GM12874 (cell line): ENCODE results near the gene IFITM10.

Experiments
- TF ChIP-seq, protein P1 (sequence below): IDR thresholded peaks from 2 replicates; pipeline ENCODE4 v1.5.1; 2011; ENCODE audit warnings: low read depth, mild to moderate bottlenecking, control low read depth, low read length, moderate library complexity; ENCODE audit not compliant: insufficient read depth

Gene IFITM10

DNA sequence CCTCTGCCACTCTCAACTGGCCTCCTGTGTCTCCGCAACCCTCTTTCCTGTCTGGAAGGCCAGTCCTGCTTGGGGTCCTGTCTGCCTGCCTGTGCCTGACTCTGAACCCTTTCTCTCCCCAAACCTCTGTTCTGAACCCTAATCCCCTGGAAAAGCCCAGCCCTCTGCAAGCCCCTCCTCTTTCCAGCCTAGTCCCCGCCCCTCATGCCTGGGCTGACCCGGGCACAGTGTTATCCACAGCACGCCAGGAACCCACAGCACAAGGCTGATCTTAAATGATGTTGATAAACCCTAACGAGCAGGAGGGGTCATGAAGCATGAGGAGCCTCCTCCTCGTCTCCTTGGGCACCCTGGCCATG, at the start of gene IFITM10:
TSS of gene IFITM10 (minus strand) at position 115 of the 359 bp plus-strand sequence. CDS start 153 bp downstream, outside the sequence.
- TF ChIP-seq, protein P1, sequence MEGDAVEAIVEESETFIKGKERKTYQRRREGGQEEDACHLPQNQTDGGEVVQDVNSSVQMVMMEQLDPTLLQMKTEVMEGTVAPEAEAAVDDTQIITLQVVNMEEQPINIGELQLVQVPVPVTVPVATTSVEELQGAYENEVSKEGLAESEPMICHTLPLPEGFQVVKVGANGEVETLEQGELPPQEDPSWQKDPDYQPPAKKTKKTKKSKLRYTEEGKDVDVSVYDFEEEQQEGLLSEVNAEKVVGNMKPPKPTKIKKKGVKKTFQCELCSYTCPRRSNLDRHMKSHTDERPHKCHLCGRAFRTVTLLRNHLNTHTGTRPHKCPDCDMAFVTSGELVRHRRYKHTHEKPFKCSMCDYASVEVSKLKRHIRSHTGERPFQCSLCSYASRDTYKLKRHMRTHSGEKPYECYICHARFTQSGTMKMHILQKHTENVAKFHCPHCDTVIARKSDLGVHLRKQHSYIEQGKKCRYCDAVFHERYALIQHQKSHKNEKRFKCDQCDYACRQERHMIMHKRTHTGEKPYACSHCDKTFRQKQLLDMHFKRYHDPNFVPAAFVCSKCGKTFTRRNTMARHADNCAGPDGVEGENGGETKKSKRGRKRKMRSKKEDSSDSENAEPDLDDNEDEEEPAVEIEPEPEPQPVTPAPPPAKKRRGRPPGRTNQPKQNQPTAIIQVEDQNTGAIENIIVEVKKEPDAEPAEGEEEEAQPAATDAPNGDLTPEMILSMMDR, result no peak

DNA sequence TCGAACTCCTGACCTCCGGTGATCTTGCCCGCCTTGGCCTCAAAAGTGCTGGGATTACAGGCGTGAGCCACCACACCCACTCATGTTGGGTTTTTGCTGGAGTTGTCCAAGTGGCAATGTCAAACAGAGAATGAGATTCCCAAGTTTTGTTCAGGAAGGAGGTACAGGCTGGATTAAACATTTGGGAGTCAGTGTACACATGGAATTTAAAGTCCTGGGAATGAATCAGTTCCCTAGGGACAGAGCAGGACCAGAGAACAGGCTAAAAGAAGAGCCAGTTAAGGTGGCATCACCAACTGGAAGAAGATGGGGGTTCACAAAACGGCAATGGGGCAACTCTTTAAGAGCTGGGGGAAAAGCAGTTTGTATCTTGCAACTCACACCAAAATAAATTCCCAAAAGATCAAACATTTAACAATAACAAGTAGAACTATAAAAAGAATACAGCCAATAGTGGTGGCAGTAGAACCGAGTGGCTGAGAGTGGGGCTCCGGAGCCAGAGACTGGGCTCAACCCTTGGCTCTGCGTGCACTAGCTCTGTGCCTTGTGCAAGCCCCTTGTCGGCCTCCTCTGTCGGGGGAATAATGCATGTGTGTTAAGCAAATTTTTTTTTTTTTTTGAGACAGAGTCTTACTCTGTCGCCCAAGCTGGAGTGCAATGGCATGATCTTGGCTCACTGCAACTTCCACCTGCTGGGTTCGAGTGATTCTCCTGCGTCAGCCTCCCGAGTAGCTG, 47.2 kb upstream of the IFITM10 start:
- TF ChIP-seq, protein P1, result no peak

DNA sequence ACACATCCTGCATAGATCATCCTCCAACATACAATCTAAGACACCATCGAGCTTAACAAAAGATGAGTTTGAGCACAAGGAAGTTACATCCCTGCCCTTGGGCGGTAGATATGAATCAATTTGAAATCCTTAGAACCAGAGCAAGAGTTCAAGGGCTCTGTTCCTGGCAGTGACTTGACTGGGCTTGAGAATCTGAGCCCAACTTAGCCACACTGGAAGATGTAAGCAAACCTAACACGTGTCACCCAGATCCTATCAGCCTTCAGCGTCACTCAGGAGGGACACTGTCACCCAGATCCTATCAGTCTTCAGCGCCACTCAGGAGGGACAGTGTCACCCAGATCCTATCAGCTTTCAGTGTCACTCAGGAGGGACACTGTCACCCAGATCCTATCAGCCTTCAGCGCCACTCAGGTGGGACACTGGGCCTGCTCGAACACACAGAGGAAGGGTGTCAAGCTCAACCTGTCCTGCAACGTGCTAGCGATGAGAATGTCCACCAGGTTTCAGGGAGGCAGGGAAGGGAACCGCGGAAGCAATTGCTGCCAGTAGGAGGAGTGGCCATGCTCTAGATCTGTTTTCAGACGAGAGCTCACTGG, 46.1 kb upstream of the IFITM10 start:
- TF ChIP-seq, protein P1, result no peak

DNA sequence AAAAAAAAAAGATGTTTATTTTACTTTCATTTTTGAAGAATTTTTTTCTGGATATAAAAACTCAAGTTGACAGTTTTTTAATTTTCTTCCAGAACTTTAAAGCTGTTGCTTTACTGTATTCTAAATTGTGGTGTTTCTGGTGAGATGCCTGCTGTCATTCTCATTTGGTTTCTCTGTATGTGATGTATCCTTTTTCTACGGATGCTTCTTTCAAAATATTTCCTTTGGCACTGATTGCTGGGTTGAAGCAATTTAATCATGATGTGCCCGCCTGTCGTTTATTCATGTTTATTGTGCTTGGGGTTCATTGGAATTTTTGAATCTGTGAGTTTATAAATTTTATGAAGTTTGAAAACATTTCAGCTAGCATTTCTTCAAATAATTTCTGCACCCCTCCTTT, 42.7 kb upstream of the IFITM10 start:
- TF ChIP-seq, protein P1, result no peak

DNA sequence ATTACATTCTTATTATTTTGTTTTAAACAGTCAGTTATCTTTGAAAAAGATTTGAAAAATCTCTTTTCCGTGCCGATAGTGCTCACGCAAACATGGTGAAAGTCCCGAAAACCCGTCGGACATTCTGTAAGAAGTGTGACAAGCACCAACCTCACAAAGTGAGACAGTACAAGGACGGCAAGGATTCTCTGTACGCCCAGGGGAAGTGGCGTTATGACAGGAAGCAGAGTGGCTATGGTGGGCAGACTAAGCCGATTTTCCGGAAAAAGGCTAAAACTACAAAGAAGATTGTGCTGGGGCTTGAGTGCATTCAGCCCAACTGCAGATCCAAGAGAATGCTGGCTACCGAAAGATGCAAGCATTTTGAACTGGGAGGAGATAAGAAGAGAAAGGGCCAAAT, 42.1 kb upstream of the IFITM10 start:
- TF ChIP-seq, protein P1, result no peak

DNA sequence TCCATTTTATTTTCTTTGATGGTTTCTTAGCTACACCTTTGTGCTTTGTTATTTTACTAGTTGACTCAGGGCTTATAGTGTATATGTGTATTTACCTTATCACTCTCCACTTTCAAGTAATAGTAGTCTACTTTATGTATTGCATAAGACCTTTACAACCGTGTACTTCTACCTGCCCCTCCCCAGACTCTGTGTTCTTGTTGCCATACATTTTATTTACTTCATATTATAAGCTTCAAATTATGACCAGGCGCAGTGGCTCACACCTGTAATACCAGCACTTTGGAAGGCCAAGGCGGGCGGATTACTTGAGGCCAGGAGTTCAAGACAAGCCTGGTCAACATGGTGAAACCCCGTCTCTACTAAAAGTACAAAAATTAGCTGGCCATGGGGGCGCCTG, 41.5 kb upstream of the IFITM10 start:
- TF ChIP-seq, protein P1, result no peak

DNA sequence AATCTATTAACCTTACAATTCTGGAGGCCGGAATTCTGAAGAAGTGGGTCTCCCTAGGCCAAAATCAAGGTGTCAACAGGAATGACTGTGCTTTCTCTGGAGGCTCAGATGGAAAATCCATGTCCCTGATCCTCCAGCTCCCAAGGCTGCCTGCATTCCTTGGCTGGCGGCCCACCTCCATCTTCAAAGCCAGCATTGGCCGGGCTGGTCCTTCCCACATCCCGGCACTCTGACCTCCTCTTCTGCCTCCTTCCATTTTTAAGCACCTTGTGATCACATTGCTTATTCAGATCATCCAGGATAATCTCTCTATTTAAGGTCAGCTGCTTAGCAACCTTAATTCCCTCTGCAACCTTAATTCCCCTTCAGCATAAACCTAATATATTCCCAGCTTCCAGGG, 36.1 kb upstream of the IFITM10 start:
- TF ChIP-seq, protein P1, result no peak
